Activated naive CD4-positive, alpha-beta T cell treated with anti-CD3 and anti-CD28 coated beads for 36 hours (primary cell): Measurements from ENCODE around the gene TTC12. TPM values are rescaled to one million over a fixed set of nuclear protein-coding genes. Genes with fewer than 3 reads are reported as not detected.

Experiments used
- CTCF ChIA-PET: fragments of 350-600 bp; sonication (Branson Sonifier 250); formaldehyde crosslinking; loops from one replicate; lab custom pipeline; 2021; ENCODE audit warnings: antibody characterized with exemption; lab: Charles Lee
- DNase-seq: peaks from one replicate; pipeline ENCODE4 v3.0.0-alpha.2; 2020
- H3K27ac Mint-ChIP-seq: one replicate; pipeline ENCODE4 v1.8.0; 2021; ENCODE audit warnings: mild to moderate bottlenecking, mixed read lengths
- H3K27me3 Mint-ChIP-seq: one replicate; pipeline ENCODE4 v1.8.0; 2021; ENCODE audit warnings: low read depth, mixed read lengths
- H3K36me3 Mint-ChIP-seq: one replicate; pipeline ENCODE4 v1.8.0; 2021; ENCODE audit warnings: low read depth, mixed read lengths
- H3K4me1 Mint-ChIP-seq: one replicate; pipeline ENCODE4 v1.8.0; 2021; ENCODE audit warnings: low read depth, mixed read lengths
- H3K4me3 Mint-ChIP-seq: one replicate; pipeline ENCODE4 v1.8.0; 2021; ENCODE audit warnings: mild to moderate bottlenecking, moderate library complexity, mixed read lengths
- H3K9me3 Mint-ChIP-seq: one replicate; pipeline ENCODE4 v1.8.0; 2021; ENCODE audit warnings: mixed read lengths
- intact Hi-C: fragments of 100-400 bp; cut with micrococcal nuclease; formaldehyde crosslinking; loops from one replicate; pipeline ENCODE4 v1.15.1; 2023
- total RNA-seq, 2 experiments: library from RNA; stranded (reverse); gene quantifications; one replicate each; pipeline ENCODE4 v1.2.3, GENCODE V29; 2021

TTC12 gene
- total RNA-seq, 2 experiments from 2014 or later: 4.1 to 7.4 TPM

DNA sequence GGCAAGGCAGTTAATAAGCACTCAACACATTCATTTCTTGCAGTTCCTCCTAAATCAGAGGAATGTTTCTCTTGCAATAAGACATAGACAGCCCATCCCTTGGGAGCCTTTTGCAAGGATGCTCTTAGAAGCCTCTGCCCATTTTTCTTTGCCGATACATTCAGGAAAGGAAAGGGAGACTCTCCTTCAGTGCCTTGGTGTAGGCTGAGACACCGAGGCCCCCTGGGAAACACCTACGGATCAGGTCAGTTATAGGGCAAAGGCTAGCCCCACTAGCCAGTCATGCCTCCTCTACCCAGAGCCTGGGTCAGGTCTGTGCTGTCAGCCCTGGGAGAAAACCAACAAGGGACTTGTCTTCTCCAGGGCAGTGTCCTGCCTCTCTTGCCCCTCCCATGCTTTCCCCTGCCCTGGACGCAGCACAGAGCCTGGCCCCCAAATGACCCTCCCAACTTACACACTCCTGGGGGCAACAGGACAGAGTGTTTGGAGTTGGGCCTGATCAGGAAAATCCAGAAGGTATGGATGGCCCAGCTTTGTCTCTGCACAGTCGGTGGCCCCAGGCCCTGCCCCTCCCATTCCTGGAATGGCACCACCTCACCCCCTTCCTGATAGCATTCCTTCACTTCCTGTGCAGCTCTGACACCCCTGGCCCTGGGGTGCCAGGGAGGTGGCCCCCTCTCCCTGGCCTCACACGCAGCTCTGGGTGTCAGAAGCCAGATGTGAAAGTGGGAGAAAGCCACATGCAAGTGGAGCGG lies 91.5 kb downstream of the TTC12 start:
- no peaks in the 10 kb centered on the region for H3K27me3 Mint-ChIP-seq
- DNase-seq: no peak
- H3K4me1 Mint-ChIP-seq: no peaks in the 10 kb centered on the region
- peak overlapping the region; percentile 41 for H3K27ac Mint-ChIP-seq
- H3K4me3 Mint-ChIP-seq: no peak overlapping the region
- CTCF ChIA-PET: no interaction called here
- H3K36me3 Mint-ChIP-seq: no peaks in the 10 kb centered on the region
- no peaks in the 10 kb centered on the region for H3K9me3 Mint-ChIP-seq
- intact Hi-C loops: no loop called here

DNA sequence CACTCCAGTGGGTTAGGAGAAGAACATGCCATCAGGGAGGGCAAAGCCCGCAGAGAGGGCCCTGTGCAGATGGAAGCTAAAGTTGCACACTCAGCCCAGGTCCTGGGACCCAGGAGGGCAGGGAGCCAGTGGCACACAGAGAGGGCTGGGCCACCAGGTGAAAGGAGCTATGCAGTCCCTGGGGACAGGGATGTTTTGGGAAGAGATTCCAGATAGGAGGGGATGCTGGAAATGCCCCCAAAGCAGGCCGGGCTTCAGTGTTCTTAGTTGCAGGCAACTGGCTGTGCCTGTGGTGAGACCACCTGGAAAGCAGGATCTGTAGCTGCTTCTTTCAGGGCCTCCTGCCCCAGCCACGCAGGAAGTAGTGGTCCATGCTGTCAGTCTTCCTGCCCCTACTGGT lies 92.8 kb downstream of the TTC12 start:
- no peaks in the 10 kb centered on the region for H3K27me3 Mint-ChIP-seq
- no peak overlapping the region for H3K4me3 Mint-ChIP-seq
- no peaks in the 10 kb centered on the region for H3K36me3 Mint-ChIP-seq
- no peaks in the 10 kb centered on the region for H3K9me3 Mint-ChIP-seq
- no peak for DNase-seq
- intact Hi-C loops: no loop called here
- H3K27ac Mint-ChIP-seq: no peak overlapping the region
- H3K4me1 Mint-ChIP-seq: no peaks in the 10 kb centered on the region
- CTCF ChIA-PET: no interaction called here

DNA sequence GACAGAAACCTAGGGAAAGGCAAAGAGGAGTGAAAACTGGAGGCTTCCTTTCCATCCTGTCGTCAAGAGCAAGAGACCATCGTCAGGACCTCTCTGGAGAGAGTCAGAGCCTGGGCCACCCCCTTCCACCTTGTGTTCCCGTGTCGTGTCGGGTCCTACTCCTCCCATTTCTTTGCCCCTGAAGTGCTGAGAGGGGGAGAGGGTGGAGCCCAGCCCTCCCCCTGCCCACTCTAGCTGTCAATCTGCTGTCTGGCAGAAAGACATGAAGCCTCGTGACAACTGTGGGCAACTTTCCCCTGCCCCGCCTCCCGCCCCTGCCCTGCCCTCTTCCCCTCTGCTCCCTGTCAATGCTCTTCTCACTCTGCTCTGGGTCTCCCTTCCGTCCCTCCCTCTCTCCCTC lies 93.8 kb downstream of the TTC12 start:
- Mint-ChIP-seq H3K27me3 (no peaks in the 10 kb centered on the region), H3K27ac (no peak overlapping the region), H3K4me1 (no peaks in the 10 kb centered on the region), H3K9me3 (no peaks in the 10 kb centered on the region), H3K4me3 (no peak overlapping the region), H3K36me3 (no peaks in the 10 kb centered on the region)
- DNase-seq: no peak
- intact Hi-C loops: no loop called here
- CTCF ChIA-PET: no interaction called here

DNA sequence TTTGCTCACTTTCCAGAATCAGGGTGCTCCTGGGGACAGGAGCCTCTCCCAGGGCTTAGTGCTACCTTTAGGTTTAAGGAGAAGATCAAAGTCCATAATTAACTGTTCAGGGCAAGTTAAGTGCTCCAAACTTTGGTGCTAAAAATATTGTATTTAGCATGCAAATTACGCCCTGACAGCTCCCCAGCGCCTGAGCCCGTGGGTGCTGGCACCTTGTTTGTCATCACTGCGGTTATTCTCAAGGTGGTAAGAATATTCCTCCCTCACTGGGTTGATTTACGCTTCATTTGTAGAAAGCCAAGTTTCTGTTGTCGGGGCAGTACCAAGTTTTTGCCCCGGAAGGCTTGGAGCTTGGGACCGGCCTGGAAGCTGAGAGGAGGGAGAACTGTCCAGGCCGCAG lies 94.5 kb downstream of the TTC12 start:
- no peak overlapping the region for H3K27ac Mint-ChIP-seq
- H3K27me3 Mint-ChIP-seq: no peaks in the 10 kb centered on the region
- no peaks in the 10 kb centered on the region for H3K36me3 Mint-ChIP-seq
- CTCF ChIA-PET: no interaction called here
- H3K4me1 Mint-ChIP-seq: no peaks in the 10 kb centered on the region
- H3K9me3 Mint-ChIP-seq: no peaks in the 10 kb centered on the region
- no peak for DNase-seq
- no peak overlapping the region for H3K4me3 Mint-ChIP-seq
- intact Hi-C loops: no loop called here

DNA sequence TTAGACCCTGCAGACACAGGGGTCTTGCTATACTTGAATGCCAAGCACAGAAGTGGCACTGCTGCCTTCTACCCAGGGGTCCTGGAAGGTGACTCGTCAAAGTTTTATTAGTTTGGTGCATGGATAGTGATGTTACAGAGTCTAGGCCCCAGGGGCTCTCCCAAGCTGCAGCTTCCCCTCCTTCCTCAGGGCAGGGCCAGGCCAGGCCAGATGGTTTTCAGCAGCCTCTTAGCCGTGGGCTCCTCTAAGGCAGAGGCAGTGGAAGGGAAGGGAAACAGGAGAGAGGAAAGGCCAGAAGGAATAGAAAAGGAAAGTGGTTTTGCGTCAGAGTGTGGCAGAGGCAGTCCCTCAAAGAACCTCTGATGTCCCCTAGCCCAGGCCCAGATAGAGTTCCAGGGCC lies 95.1 kb downstream of the TTC12 start:
- no peak for DNase-seq
- intact Hi-C loops: no loop called here
- no peak overlapping the region for H3K27ac Mint-ChIP-seq
- no peaks in the 10 kb centered on the region for H3K9me3 Mint-ChIP-seq
- no peaks in the 10 kb centered on the region for H3K27me3 Mint-ChIP-seq
- CTCF ChIA-PET: no interaction called here
- H3K4me1 Mint-ChIP-seq: no peaks in the 10 kb centered on the region
- no peak overlapping the region for H3K4me3 Mint-ChIP-seq
- H3K36me3 Mint-ChIP-seq: no peaks in the 10 kb centered on the region

DNA sequence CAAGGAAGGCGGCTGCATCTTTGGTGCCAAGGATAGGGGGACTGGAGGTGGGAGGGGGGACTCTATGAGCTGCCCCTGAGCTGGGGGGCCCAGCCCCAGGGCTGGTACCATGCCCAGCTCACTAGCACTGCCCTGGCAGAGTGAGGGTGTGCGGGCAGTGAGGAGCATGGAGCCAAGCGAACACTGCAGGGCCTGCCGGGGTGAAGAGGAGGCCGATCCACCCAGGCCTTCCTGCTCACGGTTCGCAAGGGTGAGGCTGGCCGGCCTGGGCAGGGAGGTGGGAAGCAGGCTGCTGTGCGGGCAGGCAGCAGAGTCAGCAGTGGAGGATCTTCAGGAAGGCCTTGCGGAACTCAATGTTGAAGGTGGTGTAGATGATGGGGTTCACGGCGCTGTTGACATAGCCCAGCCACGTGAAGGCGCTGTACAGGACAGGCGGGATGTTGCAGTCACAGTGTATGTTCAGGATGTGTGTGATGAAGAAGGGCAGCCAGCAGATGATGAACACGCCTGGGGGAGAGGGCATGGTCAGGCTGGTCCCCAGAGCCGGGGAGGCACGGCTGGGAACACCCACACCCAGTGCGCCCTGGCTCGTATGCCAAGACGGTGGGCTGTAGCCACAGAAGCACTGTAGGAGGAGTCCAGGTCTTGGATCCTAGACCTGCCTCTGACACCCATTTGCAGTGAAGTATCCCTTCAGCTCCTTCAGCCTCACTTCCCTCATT lies 96.2 kb downstream of the TTC12 start:
- no peaks in the 10 kb centered on the region for H3K27me3 Mint-ChIP-seq
- CTCF ChIA-PET: no interaction called here
- no peak overlapping the region for H3K27ac Mint-ChIP-seq
- no peaks in the 10 kb centered on the region for H3K4me1 Mint-ChIP-seq
- H3K36me3 Mint-ChIP-seq: no peaks in the 10 kb centered on the region
- no peaks in the 10 kb centered on the region for H3K9me3 Mint-ChIP-seq
- intact Hi-C loops: no loop called here
- no peak overlapping the region for H3K4me3 Mint-ChIP-seq
- DNase-seq: no peak

DNA sequence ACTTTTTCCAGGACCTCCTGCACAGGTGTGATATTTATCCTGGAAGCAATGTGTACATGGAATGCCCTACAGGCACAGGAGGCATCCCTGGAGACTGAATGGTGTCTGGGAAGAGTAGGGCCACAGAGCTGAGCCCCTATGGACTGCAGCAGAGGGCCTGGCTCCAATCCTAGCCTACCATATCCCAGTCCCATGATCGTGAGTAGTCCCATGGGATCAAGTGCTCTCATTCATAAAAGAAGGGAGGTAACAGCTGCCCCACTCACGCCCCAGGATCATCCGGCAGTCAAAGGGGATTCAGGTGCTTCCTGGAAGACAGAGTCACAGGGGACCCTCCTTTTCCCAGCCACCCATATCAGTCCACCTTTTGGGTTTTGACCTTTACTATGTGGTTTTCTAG lies 97.2 kb downstream of the TTC12 start:
- Mint-ChIP-seq H3K9me3 (no peaks in the 10 kb centered on the region), H3K27me3 (no peaks in the 10 kb centered on the region), H3K36me3 (no peaks in the 10 kb centered on the region), H3K4me3 (no peak overlapping the region), H3K27ac (no peak overlapping the region), H3K4me1 (no peaks in the 10 kb centered on the region)
- intact Hi-C loops: no loop called here
- CTCF ChIA-PET: no interaction called here
- no peak for DNase-seq

DNA sequence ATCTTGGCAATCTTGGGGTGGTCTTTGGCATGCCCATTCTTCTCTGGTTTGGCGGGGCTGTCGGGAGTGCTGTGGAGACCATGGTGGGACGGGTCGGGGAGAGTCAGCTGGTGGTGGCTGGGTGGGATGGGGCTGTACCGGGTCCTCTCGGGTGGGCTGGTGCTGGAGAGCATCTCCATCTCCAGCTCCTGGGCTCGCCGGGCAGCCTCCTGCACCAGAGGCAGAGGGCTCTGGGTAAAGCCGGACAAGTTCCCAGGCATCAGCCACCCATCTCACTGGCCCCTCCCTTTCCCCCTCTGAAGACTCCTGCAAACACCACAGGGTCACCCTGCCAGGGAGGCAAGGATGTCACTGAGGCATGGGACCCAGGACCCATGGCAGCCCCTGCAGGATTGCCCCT lies 98.3 kb downstream of the TTC12 start:
- H3K27ac Mint-ChIP-seq: no peak overlapping the region
- H3K4me3 Mint-ChIP-seq: no peak overlapping the region
- CTCF ChIA-PET: no interaction called here
- no peaks in the 10 kb centered on the region for H3K4me1 Mint-ChIP-seq
- no peaks in the 10 kb centered on the region for H3K9me3 Mint-ChIP-seq
- intact Hi-C loops: no loop called here
- no peaks in the 10 kb centered on the region for H3K27me3 Mint-ChIP-seq
- no peaks in the 10 kb centered on the region for H3K36me3 Mint-ChIP-seq
- no peak for DNase-seq

DNA sequence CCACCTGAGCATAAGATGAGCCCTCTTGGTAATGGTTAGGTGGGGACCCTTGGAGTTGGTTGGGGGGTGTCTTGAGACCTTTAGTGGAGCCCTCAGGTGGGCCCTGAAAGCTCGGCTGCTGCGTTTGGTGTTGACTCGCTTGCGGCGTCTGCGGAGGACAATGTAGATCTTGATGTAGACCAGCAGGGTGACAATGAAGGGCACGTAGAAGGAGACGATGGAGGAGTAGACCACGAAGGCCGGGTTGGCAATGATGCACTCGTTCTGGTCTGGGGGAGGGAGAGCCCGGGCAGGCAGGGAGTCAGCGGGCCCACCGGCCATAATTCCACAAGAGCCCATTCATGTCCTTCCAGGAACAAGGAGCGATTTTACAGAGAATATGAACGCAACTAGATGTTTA lies 101.0 kb downstream of the TTC12 start:
- H3K27me3 Mint-ChIP-seq: no peaks in the 10 kb centered on the region
- H3K27ac Mint-ChIP-seq: no peak overlapping the region
- H3K36me3 Mint-ChIP-seq: no peaks in the 10 kb centered on the region
- CTCF ChIA-PET: no interaction called here
- no peaks in the 10 kb centered on the region for H3K9me3 Mint-ChIP-seq
- H3K4me1 Mint-ChIP-seq: no peaks in the 10 kb centered on the region
- H3K4me3 Mint-ChIP-seq: no peak overlapping the region
- intact Hi-C loops: no loop called here
- no peak for DNase-seq

Other genes with a start within 250 kb of the TTC12 start
- gene ANKK1, start 73.2 kb downstream of the TTC12 start, total RNA-seq: under 1 TPM in 1 of 2 experiments, not detected in 1; 0.07 TPM
- gene DRD2, start 160.8 kb downstream of the TTC12 start, total RNA-seq: not detected